Caco-2 (cell line): ENCODE results near the gene PLS3. TPM values are rescaled to one million over a fixed set of nuclear protein-coding genes. Genes with fewer than 3 reads are reported as not detected.
A peak's percentile ranks its signal among the peaks of the same experiment; 100 is the strongest.

Source experiments
- BruUV-seq: library from RNA; stranded (reverse); fragments of 400-500 nt; replicated peaks from 2 replicates; lab custom pipeline; 2021; lab: Mats Ljungman, UMichigan
- CTCF ChIA-PET: fragments of 300-600 bp; sonication (Branson Sonifier 250); formaldehyde crosslinking; loops from one replicate; lab custom pipeline; 2022; ENCODE audit warnings: antibody characterized with exemption; lab: Charles Lee
- POLR2A ChIA-PET: fragments of 300-600 bp; sonication (Branson Sonifier 250); formaldehyde crosslinking; loops from one replicate; lab custom pipeline; 2022; ENCODE audit warnings: antibody characterized with exemption; lab: Charles Lee
- DNase-seq, 2 experiments: peaks; one replicate each; pipeline versions ENCODE4 v3.0.0 to v3.0.0-alpha.2; 2020 to 2022
- H3K27me3 ChIP-seq: replicated peaks from 2 replicates; pipeline ENCODE4 v1.6.0; 2011; ENCODE audit warnings: low read length; ENCODE audit not compliant: control insufficient read depth, insufficient read depth
- H3K36me3 ChIP-seq: 2 replicates; pipeline ENCODE4 v1.5.1; 2011; ENCODE audit warnings: low read length; ENCODE audit not compliant: control insufficient read depth, insufficient read depth
- H3K4me1 ChIP-seq: fragments of 250-450 bp; sonication (Bioruptor Pico); 2 replicates; pipeline ENCODE4 v1.5.1; 2020; ENCODE audit warnings: mild to moderate bottlenecking
- H3K4me3 ChIP-seq: 2 replicates; pipeline ENCODE4 v1.5.1; 2011; ENCODE audit warnings: low read depth, mild to moderate bottlenecking, control low read depth, low read length
- H3K9me3 ChIP-seq: fragments of 250-450 bp; sonication (Bioruptor Pico); 2 replicates; pipeline ENCODE4 v1.5.1; 2020; ENCODE audit warnings: mild to moderate bottlenecking, moderate library complexity
- H3K27ac Mint-ChIP-seq: one replicate; pipeline ENCODE4 v1.8.0; 2022; ENCODE audit warnings: mixed read lengths; ENCODE audit not compliant: unreplicated experiment
- H3K27me3 Mint-ChIP-seq: one replicate; pipeline ENCODE4 v1.8.0; 2022; ENCODE audit warnings: mixed read lengths; ENCODE audit not compliant: insufficient read depth, unreplicated experiment
- H3K36me3 Mint-ChIP-seq: one replicate; pipeline ENCODE4 v1.8.0; 2022; ENCODE audit warnings: mild to moderate bottlenecking, mixed read lengths; ENCODE audit not compliant: insufficient read depth, unreplicated experiment
- H3K4me1 Mint-ChIP-seq: one replicate; pipeline ENCODE4 v1.8.0; 2022; ENCODE audit warnings: low read depth, mixed read lengths; ENCODE audit not compliant: unreplicated experiment
- H3K4me3 Mint-ChIP-seq: one replicate; pipeline ENCODE4 v1.8.0; 2022; ENCODE audit warnings: mild to moderate bottlenecking, moderate library complexity, mixed read lengths; ENCODE audit not compliant: unreplicated experiment
- H3K9me3 Mint-ChIP-seq: one replicate; pipeline ENCODE4 v1.8.0; 2022; ENCODE audit warnings: mixed read lengths; ENCODE audit not compliant: unreplicated experiment
- CTCF ChIP-seq, 2 experiments: fragments of 200-600 bp in 1 of 2; IDR thresholded peaks; 1 replicate in 1 of 2; 2 replicates in 1 of 2; pipeline versions ENCODE4 v1.5.1 to v1.8.0; 2011 to 2022; ENCODE audit warnings: antibody characterized with exemption in 1 of 2, control low read depth in 1 of 2, inconsistent platforms in 1 of 2, low read depth in 1 of 2, low read length in 1 of 2, mild to moderate bottlenecking in 1 of 2, moderate library complexity in 1 of 2; ENCODE audit not compliant: insufficient read depth in 1 of 2, severe bottlenecking in 1 of 2, unreplicated experiment in 1 of 2
- intact Hi-C: fragments of 100-400 bp; cut with micrococcal nuclease; formaldehyde crosslinking; loops from one replicate; pipeline ENCODE4 v1.10.0; 2022; ENCODE audit not compliant: unreplicated experiment
- total RNA-seq: library from RNA; stranded (reverse); gene quantifications from 2 replicates; pipeline ENCODE4 v1.2.3, GENCODE V29; 2022

The PLS3 gene
- total RNA-seq, 1 experiment from 2014 or later = 213 TPM

- Histone ChIP-seq H3K27me3 (no peaks in the 10 kb centered on the region), H3K9me3 (no peaks in the 10 kb centered on the region), H3K4me1 (no peaks in the 10 kb centered on the region), H3K4me3 (no peak overlapping the region), H3K36me3 (no peaks in the 10 kb centered on the region)
- Mint-ChIP-seq H3K4me1 (no peaks in the 10 kb centered on the region), H3K4me3 (no peak overlapping the region), H3K27me3 (no peaks in the 10 kb centered on the region), H3K36me3 (no peaks in the 10 kb centered on the region), H3K9me3 (no peaks in the 10 kb centered on the region), H3K27ac (no peak overlapping the region)
- no TSS peak for BruUV-seq
- DNase-seq = no peak
- CTCF ChIA-PET = no interaction called here
- intact Hi-C loops = no loop called here
- POLR2A ChIA-PET = no interaction called here
- no peak for TF ChIP-seq CTCF (IDR thresholded peaks at IDR 0.05; ENCODE audit: insufficient read depth in 1 of 2, low read depth in 1 of 2, low read length in 1 of 2, severe bottlenecking in 1 of 2, unreplicated experiment in 1 of 2)
Measured at GRCh38 chrX:115687595-115687994, 126.6 kb downstream of the PLS3 start.

GRCh38 chrX:115689931-115690330 lies 129.0 kb downstream of the PLS3 start:
- no peak overlapping the region for H3K27ac Mint-ChIP-seq
- intact Hi-C loops = loop anchor here (1.0 to 2.0 kb wide), 2 partner anchors 39 to 463 kb away; no protein-coding TSS in a partner anchor
- no peaks in the 10 kb centered on the region for H3K27me3 Mint-ChIP-seq
- Histone ChIP-seq H3K4me3 (no peak overlapping the region), H3K9me3 (no peaks in the 10 kb centered on the region), H3K27me3 (no peaks in the 10 kb centered on the region), H3K36me3 (no peaks in the 10 kb centered on the region), H3K4me1 (no peaks in the 10 kb centered on the region)
- no peak for TF ChIP-seq CTCF (IDR thresholded peaks at IDR 0.05; ENCODE audit: insufficient read depth in 1 of 2, low read depth in 1 of 2, low read length in 1 of 2, severe bottlenecking in 1 of 2, unreplicated experiment in 1 of 2)
- H3K4me3 Mint-ChIP-seq = no peak overlapping the region
- no peaks in the 10 kb centered on the region for H3K36me3 Mint-ChIP-seq
- ChIA-PET CTCF (no interaction called here), POLR2A (no interaction called here)
- H3K4me1 Mint-ChIP-seq = no peaks in the 10 kb centered on the region
- BruUV-seq = no TSS peak
- DNase-seq = no peak
- H3K9me3 Mint-ChIP-seq = no peaks in the 10 kb centered on the region

DNA sequence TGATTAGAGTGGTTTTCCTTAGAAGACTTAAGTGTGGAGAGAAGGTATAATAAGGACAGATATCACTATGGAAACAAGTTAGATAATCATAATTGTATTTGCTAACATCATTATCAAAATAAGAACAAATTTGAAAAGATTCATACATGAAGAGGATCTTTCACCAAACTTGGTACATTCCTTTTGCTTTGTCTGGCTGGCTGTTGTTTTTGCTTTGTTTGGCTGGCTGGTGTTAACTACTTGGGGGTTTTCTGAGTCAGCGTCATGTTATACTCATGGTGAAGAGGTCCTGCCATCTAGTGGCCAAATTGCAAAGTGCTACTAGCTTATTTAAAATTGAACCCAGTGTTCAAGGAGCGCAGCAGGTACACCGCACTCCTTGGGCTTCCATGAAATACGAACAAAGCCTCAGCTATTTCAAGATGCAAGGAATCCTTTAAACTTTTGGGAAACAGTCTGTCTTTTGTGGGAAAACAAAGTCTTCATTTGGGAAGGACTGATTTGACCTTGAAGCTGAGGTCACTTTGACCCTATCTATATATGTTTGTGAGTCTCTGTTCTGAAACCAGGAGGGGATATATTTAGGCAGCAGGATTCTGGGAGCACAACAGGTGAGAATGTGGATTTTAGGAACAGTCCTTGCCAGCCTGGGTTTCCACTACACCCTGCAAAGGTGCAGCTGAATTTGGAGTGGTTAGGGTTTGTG lies 129.7 kb downstream of the PLS3 start:
- Mint-ChIP-seq H3K27ac (peak overlapping the region; percentile 48), H3K36me3 (no peaks in the 10 kb centered on the region), H3K4me3 (no peak overlapping the region), H3K9me3 (no peaks in the 10 kb centered on the region), H3K27me3 (no peaks in the 10 kb centered on the region), H3K4me1 (no peaks in the 10 kb centered on the region)
- H3K36me3 ChIP-seq = no peaks in the 10 kb centered on the region
- H3K27me3 ChIP-seq = no peaks in the 10 kb centered on the region
- ChIA-PET POLR2A (no interaction called here), CTCF (interaction anchor here (0.7 to 0.8 kb wide), 2 partner anchors 39 to 47 kb away, joined by 3 to 4 read pairs; no protein-coding TSS in a partner anchor)
- no peaks in the 10 kb centered on the region for H3K4me1 ChIP-seq
- H3K4me3 ChIP-seq = no peak overlapping the region
- peak; percentile 47 to 53 for DNase-seq
- no TSS peak for BruUV-seq
- H3K9me3 ChIP-seq = no peaks in the 10 kb centered on the region
- intact Hi-C loops = loop anchor here (1.0 to 2.0 kb wide), 2 partner anchors 40 to 463 kb away; no protein-coding TSS in a partner anchor
- peak; percentile 60 to 69 for TF ChIP-seq CTCF (IDR thresholded peaks at IDR 0.05; ENCODE audit: insufficient read depth in 1 of 2, low read depth in 1 of 2, low read length in 1 of 2, severe bottlenecking in 1 of 2, unreplicated experiment in 1 of 2)
